H1 (cell line): Measurements from ENCODE around the gene PRR19. TPM values are rescaled to one million over a fixed set of nuclear protein-coding genes. Genes with fewer than 3 reads are reported as not detected.
"Not testable (repeated sequence)": the region's sequence is repeated elsewhere in the genome, so short reads cannot be mapped to it uniquely, and the experiment has no call there.

Experiments used
- CTCF ChIA-PET: fragments of 300-600 bp; sonication (Branson Sonifier 250); formaldehyde crosslinking; loops from one replicate; lab custom pipeline; 2021; ENCODE audit not compliant: partially characterized antibody; lab: Charles Lee
- POLR2A ChIA-PET: fragments of 300-600 bp; sonication (Branson Sonifier 250); formaldehyde crosslinking; loops from one replicate; lab custom pipeline; 2021; ENCODE audit warnings: inconsistent platforms; ENCODE audit not compliant: partially characterized antibody; lab: Charles Lee
- DNase-seq, 2 experiments: peaks; one replicate each; pipeline versions ENCODE4 v3.0.0 to v3.0.0-alpha.2; 2010 to 2022; ENCODE audit warnings: low spot score in 2 of 2, low read depth in 1 of 2, mixed read lengths in 1 of 2
- FAIRE-seq: peaks from 2 replicates; lab custom pipeline; 2011; peaks lifted over from hg19 to GRCh38; lab: Jason Lieb, UNC
- H2AFZ ChIP-seq: 2 replicates; pipeline ENCODE4 v1.8.1; 2012; ENCODE audit warnings: low read length, inconsistent platforms
- H2AK5ac ChIP-seq: 2 replicates; pipeline ENCODE4 v1.6.1; 2013; ENCODE audit warnings: low read depth, low read length
- H2BK120ac ChIP-seq: replicated peaks from 2 replicates; pipeline ENCODE3; 2013; ENCODE audit warnings: low read depth, low read length, inconsistent platforms
- H2BK12ac ChIP-seq: 2 replicates; pipeline ENCODE4 v1.6.1; 2013; ENCODE audit warnings: low read depth, low read length
- H2BK15ac ChIP-seq: 2 replicates; pipeline ENCODE4 v1.6.1; 2013; ENCODE audit warnings: low read length
- H2BK20ac ChIP-seq: 2 replicates; pipeline ENCODE4 v1.6.1; 2013; ENCODE audit warnings: low read length
- H2BK5ac ChIP-seq: 2 replicates; pipeline ENCODE4 v1.6.1; 2013; ENCODE audit warnings: low read depth, low read length
- H3K14ac ChIP-seq: 2 replicates; pipeline ENCODE4 v1.6.1; 2013; ENCODE audit warnings: inconsistent platforms; ENCODE audit not compliant: insufficient read length
- H3K18ac ChIP-seq: 2 replicates; pipeline ENCODE4 v1.6.1; 2013; ENCODE audit warnings: low read length; ENCODE audit errors: extremely low read depth
- H3K23ac ChIP-seq: 2 replicates; pipeline ENCODE4 v1.6.1; 2013; ENCODE audit warnings: inconsistent platforms; ENCODE audit not compliant: insufficient read length
- H3K23me2 ChIP-seq: 2 replicates; pipeline ENCODE4 v1.6.1; 2013; ENCODE audit warnings: low read depth, low read length
- H3K27ac ChIP-seq: 2 replicates; pipeline ENCODE4 v1.6.1; 2011; ENCODE audit warnings: low read depth, low read length, inconsistent platforms
- H3K27me3 ChIP-seq, 4 experiments: replicated peaks in 1 of 4; 1 replicate in 1 of 4; 2 replicates in 3 of 4; pipeline versions ENCODE4 v1.6.1 to v1.8.1; 2011 to 2013; ENCODE audit warnings: low read length in 3 of 4, mild to moderate bottlenecking in 3 of 4, inconsistent platforms in 2 of 4, mixed read lengths in 2 of 4, moderate library complexity in 1 of 4; ENCODE audit not compliant: control insufficient read depth in 3 of 4, insufficient read depth in 3 of 4; ENCODE audit errors: extremely low read depth in 1 of 4
- H3K36me3 ChIP-seq, 4 experiments: 2 replicates each; pipeline versions ENCODE4 v1.6.1 to v1.8.1; 2011 to 2013; ENCODE audit warnings: mild to moderate bottlenecking in 4 of 4, low read length in 3 of 4, moderate library complexity in 2 of 4, control low read depth in 1 of 4, inconsistent platforms in 1 of 4; ENCODE audit not compliant: insufficient read depth in 4 of 4, control insufficient read depth in 2 of 4
- H3K4ac ChIP-seq: replicated peaks from 2 replicates; pipeline ENCODE3; 2013; ENCODE audit warnings: low read length, low read depth, mixed read lengths, inconsistent platforms; ENCODE audit not compliant: insufficient read length
- H3K4me1 ChIP-seq, 4 experiments: replicated peaks in 1 of 4; 1 replicate in 1 of 4; 2 replicates in 3 of 4; pipeline versions ENCODE4 v1.6.1 to v1.8.1; 2011 to 2013; ENCODE audit warnings: low read length in 3 of 4, inconsistent platforms in 2 of 4, mixed read lengths in 1 of 4; ENCODE audit not compliant: insufficient read depth in 4 of 4, control insufficient read depth in 3 of 4
- H3K4me2 ChIP-seq, 2 experiments: 2 replicates each; pipeline versions ENCODE4 v1.6.1 to v1.8.1; 2011 to 2013; ENCODE audit warnings: low read depth in 2 of 2, low read length in 2 of 2, control low read depth in 1 of 2, inconsistent platforms in 1 of 2, mild to moderate bottlenecking in 1 of 2; ENCODE audit not compliant: insufficient read depth in 1 of 2
- H3K4me3 ChIP-seq, 4 experiments: fragments of 200-600, 300-600 bp in 1 of 4; sonication (generic), shearing (Covaris generic), sonication (Bioruptor Twin) in 1 of 4; 2 replicates each; pipeline versions ENCODE4 v1.5.1 to v1.8.1; 2011 to 2016; ENCODE audit warnings: low read length in 4 of 4, low read depth in 3 of 4, control low read depth in 2 of 4, inconsistent platforms in 2 of 4, mild to moderate bottlenecking in 2 of 4, mixed read lengths in 1 of 4, moderate library complexity in 1 of 4; ENCODE audit not compliant: insufficient read depth in 2 of 4; ENCODE audit errors: extremely low read depth in 1 of 4
- H3K56ac ChIP-seq: replicated peaks from 2 replicates; pipeline ENCODE3; 2013; ENCODE audit warnings: low read depth, mild to moderate bottlenecking, mixed read lengths, low read length, inconsistent platforms; ENCODE audit not compliant: insufficient read length
- H3K79me1 ChIP-seq: 2 replicates; pipeline ENCODE4 v1.6.1; 2013; ENCODE audit warnings: low read depth, low read length, control low read depth
- H3K79me2 ChIP-seq, 2 experiments: 2 replicates each; pipeline versions ENCODE4 v1.6.1 to v1.8.1; 2012 to 2013; ENCODE audit warnings: low read length in 2 of 2, mild to moderate bottlenecking in 2 of 2, inconsistent platforms in 1 of 2; ENCODE audit not compliant: insufficient read depth in 2 of 2, control insufficient read depth in 1 of 2
- H3K9ac ChIP-seq, 4 experiments: replicated peaks in 1 of 4; 1 replicate in 1 of 4; 2 replicates in 3 of 4; pipeline versions ENCODE4 v1.6.1 to v1.8.1; 2011 to 2013; ENCODE audit warnings: low read depth in 3 of 4, low read length in 3 of 4, control low read depth in 2 of 4, mild to moderate bottlenecking in 2 of 4, moderate library complexity in 2 of 4, inconsistent platforms in 1 of 4; ENCODE audit errors: extremely low read depth in 1 of 4
- H3K9me3 ChIP-seq, 2 experiments: 2 replicates each; pipeline versions ENCODE4 v1.6.1 to v1.8.1; 2012 to 2013; ENCODE audit warnings: mild to moderate bottlenecking in 2 of 2, moderate library complexity in 2 of 2, control low read depth in 1 of 2, inconsistent platforms in 1 of 2, low read depth in 1 of 2, low read length in 1 of 2, mixed read lengths in 1 of 2; ENCODE audit not compliant: insufficient read depth in 2 of 2
- H4K20me1 ChIP-seq, 2 experiments: replicated peaks in 1 of 2; 2 replicates each; pipeline versions ENCODE3 to v1.8.1; 2011 to 2013; ENCODE audit warnings: inconsistent platforms in 2 of 2, low read length in 2 of 2, mild to moderate bottlenecking in 1 of 2; ENCODE audit not compliant: insufficient read depth in 2 of 2, control insufficient read depth in 1 of 2
- H4K5ac ChIP-seq: 2 replicates; pipeline ENCODE4 v1.6.1; 2013; ENCODE audit warnings: low read length, low read depth, mixed read lengths, inconsistent platforms; ENCODE audit not compliant: insufficient read length
- H4K8ac ChIP-seq: 2 replicates; pipeline ENCODE4 v1.8.0; 2013; ENCODE audit warnings: mild to moderate bottlenecking, moderate library complexity, low read length, inconsistent platforms; ENCODE audit not compliant: insufficient read depth; ENCODE audit errors: extremely low read depth
- H4K91ac ChIP-seq: replicated peaks from 2 replicates; pipeline ENCODE3; 2013; ENCODE audit warnings: low read length, mixed read lengths, inconsistent platforms; ENCODE audit not compliant: insufficient read length
- WGBS, 2 experiments: shearing (Covaris generic) in 1 of 2; methylation state at CpG; one replicate each; pipeline versions ENCODE4 v1.1.6 to v1.1.7; 2013 to 2015; ENCODE audit warnings: low lambda C conversion rate in 2 of 2, mixed read lengths in 2 of 2, inconsistent platforms in 1 of 2, low coverage in 1 of 2, missing lambda C conversion rate in 1 of 2; ENCODE audit not compliant: insufficient replicate concordance in 2 of 2, insufficient coverage in 1 of 2, insufficient read length in 1 of 2; ENCODE audit errors: extremely low coverage in 1 of 2, missing lambda C conversion rate in 1 of 2; 5-methylcytosine and 5-hydroxymethylcytosine counted together
- polyA plus RNA-seq, 7 experiments: library from polyadenylated mRNA; depleted of rRNA in 3 of 7; stranded (reverse) in 5 of 7; unstranded in 2 of 7; fragments of >200 nt in 5 of 7; fragments of 200-250 nt in 2 of 7; gene quantifications; 1 replicate in 5 of 7; 2 replicates in 1 of 7; 4 replicates in 1 of 7; pipeline versions ENCODE4 v1.2.1 to v1.2.3, GENCODE V29; 2011 to 2013; ENCODE audit warnings: missing spikeins in 2 of 7, mixed read lengths in 2 of 7
- total RNA-seq: library from RNA; stranded (reverse); fragmentation: NEBNext Ultra II Directional; extraction: Animal tissue kit (Norgen Biotek cat#: 25700); gene quantifications from 2 replicates; pipeline ENCODE4 v1.2.1, GENCODE V29; 2021

PRR19 gene
- total and polyA plus RNA-seq, 2 of the 8 experiments (the other 6 are each of a cell fraction or from before 2014, with no cell fraction given) = 7.2 to 7.5 TPM

- not testable (repeated sequence) for H3K36me3 ChIP-seq, H2BK5ac ChIP-seq, H3K27me3 ChIP-seq, H3K79me1 ChIP-seq, H2AK5ac ChIP-seq, H4K8ac ChIP-seq, DNase-seq, H3K23ac ChIP-seq, H3K18ac ChIP-seq, FAIRE-seq, H2AFZ ChIP-seq, H3K9me3 ChIP-seq, H3K4ac ChIP-seq, H2BK15ac ChIP-seq, H4K20me1 ChIP-seq, H4K91ac ChIP-seq, H2BK20ac ChIP-seq, H3K14ac ChIP-seq, H3K56ac ChIP-seq, H3K79me2 ChIP-seq, H3K27ac ChIP-seq, H4K5ac ChIP-seq, H2BK120ac ChIP-seq, H3K9ac ChIP-seq
- Histone ChIP-seq H3K4me1 (peaks cover 2 to 21% (median 10%) of the 10 kb centered on the region in 4 experiments), H3K4me2 (peak overlapping the region; percentile 86 to 98; a peak in 3 of 4 replicates), H3K23me2 (peaks cover 10% of the 10 kb centered on the region; the same call in 1 of the 2 replicates), H2BK12ac (peak overlapping the region; percentile 85; the same call in 1 of the 2 replicates), H3K4me3 (peak overlapping the region in 3 of 4 experiments; percentile 75 to 99 (median 89); a peak in 5 of 8 replicates)
- WGBS, 2 experiments = 92% methylated on average over 25 of the region's 25 CpGs; no CpG with 5 or more reads in 1 of the 2 experiments
- CTCF ChIA-PET = interaction anchor here (0.6 to 4.4 kb wide), 6 partner anchors 9 to 105 kb away, joined by 3 to 35 read pairs (median 4); no protein-coding TSS in a partner anchor
- POLR2A ChIA-PET = interaction anchor here (1.0 to 1.8 kb wide), 7 partner anchors 11 to 52 kb away, joined by 3 to 7 read pairs (median 4); no protein-coding TSS in a partner anchor
Observed at GRCh38 chr19:42266928-42267603, 34.9 kb upstream of the PRR19 start.
